Measurements from ENCODE around the gene ZNF324B. TPM values are rescaled to one million over a fixed set of nuclear protein-coding genes. Genes with fewer than 3 reads are reported as not detected.
"Not testable (repeated sequence)": the region's sequence is repeated elsewhere in the genome, so short reads cannot be mapped to it uniquely, and the experiment has no call there.

The ZNF324B gene
- total RNA-seq, 1 donor from 2014 or later = 6.8 TPM

DNA sequence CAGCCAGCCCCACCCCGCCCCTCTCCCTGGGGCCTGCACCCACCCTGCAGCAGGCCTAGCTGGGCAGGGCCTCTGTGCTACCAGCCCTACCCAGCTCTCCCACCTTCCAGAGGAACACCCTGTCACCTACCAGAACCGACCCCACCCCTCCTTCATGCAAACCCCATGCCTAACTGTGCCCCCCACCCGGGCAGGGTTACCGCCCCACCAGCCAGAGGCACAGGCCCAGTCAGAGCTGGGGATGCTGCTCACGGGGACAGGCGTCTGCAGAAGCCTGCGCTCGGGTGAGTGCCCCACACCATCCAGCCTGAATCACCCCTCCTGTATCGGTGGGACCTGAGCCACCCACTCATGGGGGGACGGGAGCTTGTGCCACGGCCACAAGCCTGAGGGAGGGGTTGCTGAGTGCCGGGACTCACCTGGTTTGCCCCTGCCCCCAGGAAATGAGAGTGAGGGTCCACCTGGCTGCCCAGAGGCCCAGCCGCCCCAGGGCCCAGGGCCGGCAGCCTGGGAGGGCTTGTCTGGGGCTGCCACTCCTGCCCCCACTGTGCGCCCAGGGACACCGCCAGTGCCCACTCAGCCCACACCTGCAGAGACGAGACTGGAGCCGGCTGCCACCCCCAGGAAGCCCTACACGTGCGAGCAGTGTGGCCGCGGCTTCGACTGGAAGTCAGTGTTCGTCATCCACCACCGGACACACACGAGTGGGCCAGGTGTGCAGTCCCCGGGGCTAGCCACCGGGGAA is 28.5 kb downstream of the ZNF324B start:
- DNase-seq (ENCODE audit: low read depth) = no peak

DNA sequence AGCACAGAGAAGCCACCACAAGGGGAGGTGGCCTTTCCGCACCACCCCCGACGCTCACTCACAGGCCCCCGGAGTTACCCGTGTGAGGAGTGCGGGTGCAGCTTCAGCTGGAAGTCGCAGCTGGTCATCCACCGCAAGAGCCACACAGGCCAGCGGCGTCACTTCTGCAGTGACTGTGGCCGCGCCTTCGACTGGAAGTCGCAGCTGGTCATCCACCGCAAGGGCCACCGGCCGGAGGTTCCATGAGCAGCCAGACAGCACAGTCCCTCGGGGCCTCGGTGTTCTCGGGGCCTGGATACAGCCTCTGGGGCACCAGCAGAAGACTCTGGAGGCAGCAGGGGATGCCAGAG is 29.0 kb downstream of the ZNF324B start:
- DNase-seq (ENCODE audit: low read depth) = no peak

DNA sequence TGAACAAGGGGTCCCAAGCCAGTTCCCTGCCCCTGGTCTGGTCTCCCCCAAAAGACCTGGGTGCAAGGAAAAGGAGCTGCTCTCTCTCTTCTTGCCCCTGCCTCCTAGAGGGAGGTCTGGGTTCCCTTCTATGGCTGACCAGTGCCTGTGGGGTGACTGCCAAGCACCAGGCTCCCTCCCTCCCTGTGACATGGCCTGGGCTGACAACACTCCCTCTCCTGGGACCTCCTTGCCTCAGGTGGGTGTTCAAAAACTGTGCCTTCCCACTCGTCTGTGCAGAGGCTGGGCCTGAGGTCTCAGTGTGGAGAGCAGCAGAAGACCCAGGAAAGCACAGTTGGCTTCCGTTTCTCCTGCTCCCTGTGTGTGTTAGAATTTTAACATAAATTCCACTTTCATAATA is 29.4 kb downstream of the ZNF324B start:
- DNase-seq (ENCODE audit: low read depth) = no peak

DNA sequence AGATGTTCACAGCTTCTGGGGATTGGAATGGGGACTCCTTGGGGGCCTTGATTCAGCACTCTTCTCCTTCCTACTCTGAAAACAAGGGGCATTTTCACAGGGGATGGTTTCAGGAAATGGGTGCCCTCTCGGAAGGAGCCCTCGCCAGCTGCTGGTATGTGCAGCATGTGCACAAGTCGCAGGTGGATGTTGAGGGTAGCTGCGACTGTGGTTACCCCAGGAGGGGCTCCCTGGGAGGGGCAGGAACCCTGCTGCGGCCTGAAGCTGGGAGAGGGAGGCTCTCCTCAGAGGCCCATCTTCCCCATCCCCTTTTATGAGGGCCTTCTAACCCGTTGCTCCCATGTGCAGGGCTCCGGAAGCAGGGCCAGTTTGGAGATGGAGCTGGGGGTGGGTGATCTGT is 30.9 kb downstream of the ZNF324B start:
- DNase-seq (ENCODE audit: low read depth) = no peak

DNA sequence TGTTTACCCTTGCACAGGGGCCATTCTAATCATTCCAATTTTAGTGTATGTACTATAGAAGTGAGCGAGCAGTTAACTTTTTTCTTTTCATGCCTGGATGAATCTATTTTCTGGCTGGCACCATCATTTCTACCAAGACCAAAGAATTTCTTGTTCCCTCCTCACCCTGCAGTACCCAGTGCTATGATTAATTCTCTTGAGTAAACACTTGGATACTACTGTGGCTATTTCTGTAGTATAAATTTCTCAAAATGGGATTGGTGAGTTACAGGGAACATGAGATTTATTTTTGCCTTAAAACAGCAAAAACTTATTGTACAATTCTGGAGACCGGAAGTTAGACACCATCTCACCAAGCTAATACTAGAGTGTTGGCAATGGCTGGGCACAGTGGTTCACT is 32.4 kb downstream of the ZNF324B start:
- no peak for DNase-seq (ENCODE audit: low read depth)

DNA sequence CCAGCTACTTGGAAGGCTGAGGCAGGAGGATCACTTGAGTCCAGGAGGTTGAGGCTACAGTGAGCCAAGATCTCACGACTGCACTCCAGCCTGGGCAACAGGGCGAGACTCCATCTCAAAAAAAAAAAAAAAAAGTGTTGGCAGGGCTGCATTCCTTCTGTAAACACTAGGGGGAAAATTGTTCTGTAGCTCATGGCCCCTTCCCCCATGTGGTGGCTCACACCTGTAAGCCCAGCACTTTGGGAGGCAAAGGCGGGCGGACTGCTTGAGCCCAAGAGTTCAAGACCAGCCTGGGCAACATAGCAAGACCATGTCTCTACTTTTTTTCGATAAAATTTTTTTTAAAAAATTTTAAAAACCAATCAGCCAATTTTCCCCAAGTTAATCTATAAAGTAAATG is 32.9 kb downstream of the ZNF324B start:
- DNase-seq (ENCODE audit: low read depth) = not testable (repeated sequence)

DNA sequence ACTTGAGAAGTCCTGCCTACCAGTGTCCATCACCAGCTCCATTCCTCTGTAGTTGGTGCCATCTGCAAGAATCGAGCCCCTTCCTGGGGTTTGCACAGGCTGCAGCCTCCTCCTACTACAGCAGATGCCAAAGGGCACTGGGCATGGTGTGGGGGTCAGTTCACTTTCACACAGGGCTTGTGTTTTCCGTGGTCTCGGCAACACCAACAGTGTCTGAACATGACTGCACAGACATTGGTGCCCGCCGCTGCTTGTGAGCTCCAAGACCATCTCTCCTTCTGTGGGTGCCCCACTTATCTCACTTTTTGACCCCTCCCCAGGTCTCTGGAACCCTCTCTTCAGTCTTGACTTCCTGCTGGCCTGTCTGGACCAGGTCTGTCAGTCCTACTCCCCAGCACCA is 40.0 kb downstream of the ZNF324B start:
- DNase-seq (ENCODE audit: low read depth) = no peak

DNA sequence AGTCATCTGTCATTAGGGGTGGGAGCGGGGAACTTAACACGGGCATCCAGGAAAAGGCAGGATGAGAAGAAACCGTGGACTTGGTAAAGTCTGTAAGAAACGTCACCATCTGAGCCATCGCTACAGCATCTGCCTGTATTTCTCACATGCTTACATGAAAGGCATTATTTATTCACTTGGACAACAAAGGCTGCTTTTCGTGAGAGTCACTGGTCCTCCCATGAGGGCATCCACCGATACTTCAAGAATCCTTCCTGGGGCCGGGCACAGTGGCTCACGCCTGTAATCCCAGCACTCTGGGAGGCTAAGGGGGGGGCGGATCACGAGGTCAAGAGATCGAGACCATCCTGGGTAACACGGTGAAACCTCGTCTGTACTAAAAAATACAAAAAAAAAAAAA is 40.8 kb downstream of the ZNF324B start:
- DNase-seq (ENCODE audit: low read depth) = no peak

DNA sequence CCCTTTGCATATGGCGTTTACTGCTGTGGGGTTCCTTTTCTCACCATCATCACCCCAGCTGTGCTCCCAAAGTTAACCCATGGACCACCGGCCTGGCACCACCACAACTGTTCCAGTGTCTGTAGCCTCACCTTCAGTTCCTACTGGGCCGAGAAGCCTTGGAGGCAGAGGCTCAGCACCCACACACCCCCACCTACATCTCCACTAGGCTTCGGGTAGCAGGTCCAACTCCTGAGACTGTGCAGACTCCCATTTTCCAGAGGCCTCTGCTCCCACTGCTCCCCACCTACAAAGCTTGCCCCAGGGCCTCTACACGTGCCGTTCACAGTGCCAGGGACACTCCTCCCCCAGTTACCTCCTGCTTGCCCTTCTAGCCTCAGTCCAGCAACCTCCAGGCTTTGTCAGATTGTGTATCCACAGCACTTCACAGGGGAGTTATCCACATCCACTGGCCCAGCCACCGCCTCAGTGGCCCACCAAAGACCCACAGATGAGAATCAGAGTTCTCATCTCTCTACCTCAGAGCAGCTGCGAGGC is 46.3 kb downstream of the ZNF324B start:
- DNase-seq (ENCODE audit: low read depth) = no peak

DNA sequence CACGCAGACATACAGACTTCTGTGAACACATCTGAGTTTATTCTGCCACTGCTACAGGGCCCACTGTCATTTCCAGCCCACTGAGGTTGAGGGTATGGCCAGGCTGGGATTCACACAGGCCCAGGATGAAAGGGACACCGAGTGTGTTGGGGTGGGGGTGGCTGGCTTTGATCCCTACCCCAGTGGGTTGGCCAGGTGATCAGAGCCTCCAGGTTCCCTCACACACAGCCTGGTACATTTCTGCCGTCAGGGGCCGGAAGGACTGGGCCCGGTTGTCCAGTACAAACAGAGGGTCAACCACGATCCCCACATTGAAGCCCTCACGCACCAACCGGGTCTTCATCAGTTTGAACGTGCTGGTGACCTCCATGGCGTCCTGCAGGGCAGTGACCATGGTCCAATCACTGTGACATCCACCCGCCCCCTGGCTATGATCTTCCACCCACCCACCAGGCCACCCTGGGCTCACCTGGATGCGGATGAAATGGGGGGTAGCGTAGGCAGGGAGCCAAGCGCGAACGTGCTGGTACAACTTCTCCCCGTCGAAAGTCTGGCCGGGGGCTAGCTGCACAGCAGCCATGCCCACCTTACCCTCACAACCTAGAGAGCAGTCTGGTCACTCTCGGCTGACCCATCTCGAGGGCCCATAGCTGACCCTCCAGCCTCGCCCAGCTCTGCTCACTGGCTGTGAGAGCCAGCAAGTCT is 47.0 kb downstream of the ZNF324B start:
- DNase-seq (ENCODE audit: low read depth) = no peak

DNA sequence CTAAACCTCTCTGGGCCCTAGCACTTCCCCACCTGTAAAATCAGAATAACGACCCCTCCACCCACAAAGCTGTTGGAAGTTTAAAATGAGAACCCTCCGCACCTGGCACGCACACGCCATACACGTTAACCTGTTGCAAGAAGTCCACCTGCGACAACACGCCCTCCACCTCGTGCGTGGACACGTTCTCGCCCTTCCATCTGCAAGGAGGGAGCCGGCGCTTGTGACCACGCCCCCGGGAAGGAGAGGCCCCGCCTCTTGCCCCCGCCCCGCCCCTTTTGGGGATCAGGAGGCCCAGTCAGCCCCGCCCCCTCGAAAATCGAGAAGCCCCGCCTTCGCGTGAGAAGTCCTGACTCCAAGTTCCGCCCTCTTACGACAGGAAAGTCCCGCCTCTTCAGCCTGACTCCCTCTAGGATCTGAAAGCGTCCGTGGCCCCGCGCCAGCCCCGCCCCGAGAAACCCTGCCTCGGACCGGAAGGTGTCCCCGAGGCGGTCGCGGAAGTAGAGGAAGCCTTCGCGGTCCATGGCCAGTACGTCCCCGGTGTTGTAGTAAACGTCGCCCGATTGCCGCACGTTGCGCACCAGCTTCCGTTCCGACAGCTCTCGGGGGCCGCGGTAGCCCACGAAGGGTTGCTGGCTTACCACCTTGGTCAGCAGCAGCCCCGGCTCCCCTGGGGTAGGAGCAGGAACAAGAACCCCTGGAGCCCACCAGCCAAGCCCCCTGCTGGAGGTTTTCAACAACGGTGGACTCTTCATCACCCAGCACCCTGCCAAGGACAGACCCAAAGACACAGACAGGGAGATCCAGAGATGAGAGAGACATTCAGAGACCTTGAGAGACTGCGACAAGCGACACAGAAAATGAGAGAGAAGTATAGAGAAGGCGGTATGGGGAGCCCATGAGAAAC is 47.9 kb downstream of the ZNF324B start:
- DNase-seq (ENCODE audit: low read depth) = peak; percentile 99

DNA sequence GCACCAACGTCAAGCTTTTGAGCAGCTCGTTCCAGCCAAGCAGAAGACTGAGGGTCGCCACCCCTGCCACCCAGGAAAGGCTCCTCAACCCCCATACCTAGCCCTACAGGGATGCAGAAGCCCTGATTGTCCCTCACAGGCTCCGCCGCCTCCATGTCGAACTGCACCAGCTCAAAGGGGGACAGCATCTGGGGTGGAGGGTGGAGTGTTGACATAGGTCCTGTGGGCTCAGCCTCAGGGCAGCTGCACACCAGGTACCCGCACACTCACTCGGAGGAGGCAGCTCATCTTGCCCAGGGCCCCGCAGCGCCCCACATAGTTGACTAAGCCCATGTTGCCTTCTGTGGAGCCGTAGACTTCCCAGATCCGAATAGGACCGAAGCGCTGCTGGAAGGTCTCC is 48.8 kb downstream of the ZNF324B start:
- no peak for DNase-seq (ENCODE audit: low read depth)

Other genes starting within 250 kb of the ZNF324B start
- gene ZNF544, start 222.7 kb upstream of the ZNF324B start, total RNA-seq = 30.2 and 39.2 TPM in 2 replicates
- 7.6 and 8.0 TPM in 2 replicates for gene ZNF8, start 172.7 kb upstream of the ZNF324B start, total RNA-seq
- gene ERVK3-1, start 146.2 kb upstream of the ZNF324B start, total RNA-seq = 33.9 and 54.9 TPM in 2 replicates
- 2.8 and 3.5 TPM in 2 replicates for gene ZSCAN22, start 124.6 kb upstream of the ZNF324B start, total RNA-seq
- gene A1BG, start 98.1 kb upstream of the ZNF324B start, total RNA-seq = 31.5 and 49.6 TPM in 2 replicates
- 1.5 and 1.7 TPM in 2 replicates for gene ZNF497, start 88.9 kb upstream of the ZNF324B start, total RNA-seq
- gene ZNF837, start 70.6 kb upstream of the ZNF324B start, total RNA-seq = 5.5 and 5.8 TPM in 2 replicates
- gene RPS5, start 64.4 kb upstream of the ZNF324B start, total RNA-seq = 1,152 and 1,471 TPM in 2 replicates
- not detected in 2 replicates for gene RNF225, start 56.0 kb upstream of the ZNF324B start, total RNA-seq
- 12.7 and 19.4 TPM in 2 replicates for gene ZNF584, start 43.0 kb upstream of the ZNF324B start, total RNA-seq
- 6.1 and 6.9 TPM in 2 replicates for gene ZNF132, start 11.5 kb upstream of the ZNF324B start, total RNA-seq
- 15.0 and 15.3 TPM in 2 replicates for gene ZNF324, start 15.5 kb downstream of the ZNF324B start, total RNA-seq
- 12.6 and 14.1 TPM in 2 replicates for gene ZNF446, start 24.7 kb downstream of the ZNF324B start, total RNA-seq
- 2.9 and 4.5 TPM in 2 replicates for gene SLC27A5, start 60.4 kb downstream of the ZNF324B start, total RNA-seq
- 7.2 and 10.9 TPM in 2 replicates for gene ZBTB45, start 68.2 kb downstream of the ZNF324B start, total RNA-seq
- 238 and 268 TPM in 2 replicates for gene TRIM28, start 92.4 kb downstream of the ZNF324B start, total RNA-seq
- gene CHMP2A, start 103.5 kb downstream of the ZNF324B start, total RNA-seq = 120 and 132 TPM in 2 replicates
- gene UBE2M, start 107.0 kb downstream of the ZNF324B start, total RNA-seq = 76.1 and 92.4 TPM in 2 replicates
- 20.4 and 22.3 TPM in 2 replicates for gene MZF1, start 121.7 kb downstream of the ZNF324B start, total RNA-seq